Activated CD4-positive, alpha-beta memory T cell treated with anti-CD3 and anti-CD28 coated beads for 36 hours (primary cell): Measurements from ENCODE around the gene PAQR5. TPM values are rescaled to one million over a fixed set of nuclear protein-coding genes. Genes with fewer than 3 reads are reported as not detected.
"Not testable (repeated sequence)": the region's sequence is repeated elsewhere in the genome, so short reads cannot be mapped to it uniquely, and the experiment has no call there.

Experiments
- CTCF ChIA-PET: fragments of 350-600 bp; sonication (Branson Sonifier 250); formaldehyde crosslinking; loops from one replicate; lab custom pipeline; 2021; ENCODE audit warnings: antibody characterized with exemption, inconsistent platforms; lab: Charles Lee
- POLR2A ChIA-PET: fragments of 350-600 bp; sonication (Branson Sonifier 250); formaldehyde crosslinking; loops from one replicate; lab custom pipeline; 2021; ENCODE audit warnings: antibody characterized with exemption; lab: Charles Lee
- DNase-seq: peaks from one replicate; pipeline ENCODE4 v3.0.0-alpha.2; 2020
- H3K27ac Mint-ChIP-seq: one replicate; pipeline ENCODE4 v1.8.0; 2021; ENCODE audit warnings: mixed read lengths
- H3K27me3 Mint-ChIP-seq: one replicate; pipeline ENCODE4 v1.8.0; 2021; ENCODE audit warnings: mixed read lengths
- H3K36me3 Mint-ChIP-seq: one replicate; pipeline ENCODE4 v1.8.0; 2021; ENCODE audit warnings: mixed read lengths
- H3K4me1 Mint-ChIP-seq: one replicate; pipeline ENCODE4 v1.8.0; 2021; ENCODE audit warnings: low read depth, mixed read lengths
- H3K4me3 Mint-ChIP-seq: one replicate; pipeline ENCODE4 v1.8.0; 2021; ENCODE audit warnings: mild to moderate bottlenecking, mixed read lengths
- H3K9me3 Mint-ChIP-seq: one replicate; pipeline ENCODE4 v1.8.0; 2021; ENCODE audit warnings: mixed read lengths
- intact Hi-C: fragments of 100-400 bp; cut with micrococcal nuclease; formaldehyde crosslinking; loops from one replicate; pipeline ENCODE4 v1.15.1; 2023
- total RNA-seq, 2 experiments: library from RNA; stranded (reverse); gene quantifications; one replicate each; pipeline ENCODE4 v1.2.3, GENCODE V29; 2021

Gene PAQR5
- total RNA-seq, 2 experiments from 2014 or later: 0.10 to 0.15 TPM

DNA sequence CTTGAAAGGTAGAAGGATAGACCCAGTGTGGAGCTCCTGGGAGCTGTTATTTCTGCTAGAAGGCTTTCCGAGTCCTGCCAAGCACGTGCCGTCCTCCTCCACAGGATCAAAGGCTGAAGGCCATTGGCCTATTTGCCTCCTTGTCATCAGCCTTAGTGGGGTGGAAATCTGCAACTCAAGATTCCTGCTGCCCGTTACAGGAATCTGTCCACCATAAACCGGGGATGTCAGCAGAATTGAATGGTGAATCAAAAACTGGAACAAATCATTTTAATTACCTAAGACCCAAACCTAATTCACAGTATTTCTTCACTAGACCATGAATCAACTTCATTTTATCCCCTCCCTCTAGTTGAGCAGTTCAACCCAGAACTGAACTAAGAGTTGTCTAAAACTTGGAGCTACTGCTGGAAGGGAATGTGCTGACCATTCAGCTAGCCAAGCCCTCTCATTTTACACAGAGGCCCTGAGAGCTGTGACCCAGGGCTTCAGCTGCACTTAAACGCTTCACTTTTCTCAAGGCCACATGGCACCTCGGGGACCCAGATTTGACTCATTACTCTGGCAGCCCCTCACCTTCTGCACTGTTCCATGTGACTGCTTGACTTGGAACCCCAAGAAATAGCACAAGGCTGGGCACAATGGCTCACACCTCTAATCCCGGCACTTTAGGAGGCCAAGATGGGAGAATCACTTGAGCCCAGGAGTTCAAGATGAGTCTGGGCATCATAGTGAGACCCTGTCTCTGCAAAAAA is 78.7 kb downstream of the PAQR5 start:
- no peak overlapping the region for H3K4me3 Mint-ChIP-seq
- H3K27ac Mint-ChIP-seq: no peak overlapping the region
- ChIA-PET CTCF (no interaction called here), POLR2A (no interaction called here)
- H3K36me3 Mint-ChIP-seq: no peaks in the 10 kb centered on the region
- no peak for DNase-seq
- peaks cover 20% of the 10 kb centered on the region for H3K27me3 Mint-ChIP-seq
- intact Hi-C loops: no loop called here
- no peaks in the 10 kb centered on the region for H3K4me1 Mint-ChIP-seq
- no peaks in the 10 kb centered on the region for H3K9me3 Mint-ChIP-seq

GRCh38 chr15:69380100-69380725 is 81.5 kb downstream of the PAQR5 start:
- H3K4me3 Mint-ChIP-seq: no peak overlapping the region
- no peak overlapping the region for H3K27ac Mint-ChIP-seq
- no peak for DNase-seq
- no peaks in the 10 kb centered on the region for H3K4me1 Mint-ChIP-seq
- peaks cover 14% of the 10 kb centered on the region for H3K27me3 Mint-ChIP-seq
- no peaks in the 10 kb centered on the region for H3K36me3 Mint-ChIP-seq
- POLR2A ChIA-PET: no interaction called here
- H3K9me3 Mint-ChIP-seq: no peaks in the 10 kb centered on the region
- CTCF ChIA-PET: no interaction called here
- intact Hi-C loops: no loop called here

DNA sequence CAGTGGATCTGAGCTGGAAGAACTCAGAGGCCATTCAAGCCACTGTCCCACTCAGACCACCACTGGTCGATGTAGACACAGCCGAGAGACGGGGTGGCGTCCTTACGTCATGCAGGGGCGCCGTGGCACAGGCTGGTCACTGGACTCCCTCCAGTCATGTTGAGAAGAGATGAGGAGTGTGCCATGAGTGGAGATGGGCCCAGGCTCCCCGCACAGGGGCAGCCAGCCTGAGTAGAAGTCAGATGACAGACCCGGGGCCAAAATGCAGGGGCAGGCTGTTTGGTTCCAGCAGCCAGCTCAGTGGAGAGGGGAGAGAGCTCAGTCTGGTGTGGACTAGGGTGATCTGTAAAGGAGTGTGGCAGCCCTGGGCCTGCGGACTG is 82.0 kb downstream of the PAQR5 start:
- CTCF ChIA-PET: no interaction called here
- no peak for DNase-seq
- intact Hi-C loops: no loop called here
- H3K4me3 Mint-ChIP-seq: no peak overlapping the region
- no peaks in the 10 kb centered on the region for H3K9me3 Mint-ChIP-seq
- POLR2A ChIA-PET: no interaction called here
- H3K27me3 Mint-ChIP-seq: peaks cover 10% of the 10 kb centered on the region
- no peaks in the 10 kb centered on the region for H3K4me1 Mint-ChIP-seq
- no peaks in the 10 kb centered on the region for H3K36me3 Mint-ChIP-seq
- H3K27ac Mint-ChIP-seq: no peak overlapping the region

- H3K27ac Mint-ChIP-seq, H3K27me3 Mint-ChIP-seq, H3K4me1 Mint-ChIP-seq, POLR2A ChIA-PET, DNase-seq, intact Hi-C loops, H3K36me3 Mint-ChIP-seq, H3K9me3 Mint-ChIP-seq, H3K4me3 Mint-ChIP-seq: not testable (repeated sequence)
- CTCF ChIA-PET: interaction anchor here (0.5 to 0.7 kb wide), 2 partner anchors 13 to 426 kb away, joined by 3 read pairs; no protein-coding TSS in a partner anchor
Measured at GRCh38 chr15:69382176-69382575, 83.5 kb downstream of the PAQR5 start.

- DNase-seq, intact Hi-C loops, H3K4me3 Mint-ChIP-seq, H3K9me3 Mint-ChIP-seq, H3K36me3 Mint-ChIP-seq, H3K4me1 Mint-ChIP-seq, POLR2A ChIA-PET, H3K27me3 Mint-ChIP-seq, H3K27ac Mint-ChIP-seq: not testable (repeated sequence)
- CTCF ChIA-PET: interaction anchor here (1.4 kb wide), 1 partner anchor 11 kb away, joined by 6 read pairs; no protein-coding TSS in a partner anchor
Measured at GRCh38 chr15:69384066-69384465, 85.4 kb downstream of the PAQR5 start.

GRCh38 chr15:69384626-69385598 is 86.2 kb downstream of the PAQR5 start:
- CTCF ChIA-PET: interaction anchor here (0.6 to 1.4 kb wide), 2 partner anchors 10 to 102 kb away, joined by 3 to 6 read pairs; no protein-coding TSS in a partner anchor
- H3K27ac Mint-ChIP-seq: no peak overlapping the region
- H3K27me3 Mint-ChIP-seq: no peaks in the 10 kb centered on the region
- H3K4me1 Mint-ChIP-seq: no peaks in the 10 kb centered on the region
- H3K9me3 Mint-ChIP-seq: no peaks in the 10 kb centered on the region
- intact Hi-C loops: no loop called here
- H3K36me3 Mint-ChIP-seq: no peaks in the 10 kb centered on the region
- POLR2A ChIA-PET: no interaction called here
- no peak overlapping the region for H3K4me3 Mint-ChIP-seq
- no peak for DNase-seq

- H3K4me3 Mint-ChIP-seq: no peak overlapping the region
- H3K4me1 Mint-ChIP-seq: no peaks in the 10 kb centered on the region
- H3K27ac Mint-ChIP-seq: no peak overlapping the region
- no peaks in the 10 kb centered on the region for H3K36me3 Mint-ChIP-seq
- no peaks in the 10 kb centered on the region for H3K27me3 Mint-ChIP-seq
- ChIA-PET CTCF (interaction anchor here (0.6 kb wide), 1 partner anchor 101 kb away, joined by 3 read pairs; no protein-coding TSS in a partner anchor), POLR2A (no interaction called here)
- DNase-seq: no peak
- intact Hi-C loops: no loop called here
- no peaks in the 10 kb centered on the region for H3K9me3 Mint-ChIP-seq
Measured at GRCh38 chr15:69385831-69386230, 87.1 kb downstream of the PAQR5 start.

DNA sequence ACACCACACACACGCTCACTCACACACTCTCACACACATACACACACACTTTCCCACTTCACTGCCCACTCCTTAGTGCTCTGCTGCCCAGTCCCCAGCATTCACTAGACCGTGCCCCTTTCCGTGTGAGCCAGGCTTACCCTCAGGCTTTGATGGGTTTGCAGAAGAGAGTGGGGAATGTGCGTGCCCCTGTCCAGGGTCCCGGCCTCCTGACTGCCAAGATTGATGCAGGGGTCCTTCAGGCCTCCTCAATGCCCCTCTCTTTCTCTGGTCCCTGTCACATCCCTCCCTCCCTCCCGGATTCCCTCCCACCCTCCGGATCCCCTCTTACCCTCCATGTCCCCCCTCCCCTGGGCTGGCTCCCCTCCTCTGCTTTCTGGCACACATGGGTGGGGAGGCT is 87.6 kb downstream of the PAQR5 start:
- Mint-ChIP-seq H3K36me3 (no peaks in the 10 kb centered on the region), H3K27me3 (no peaks in the 10 kb centered on the region), H3K27ac (no peak overlapping the region), H3K9me3 (no peaks in the 10 kb centered on the region), H3K4me1 (no peaks in the 10 kb centered on the region), H3K4me3 (no peak overlapping the region)
- ChIA-PET CTCF (no interaction called here), POLR2A (no interaction called here)
- DNase-seq: no peak
- intact Hi-C loops: no loop called here

- H3K9me3 Mint-ChIP-seq: no peaks in the 10 kb centered on the region
- intact Hi-C loops: no loop called here
- no peak overlapping the region for H3K4me3 Mint-ChIP-seq
- H3K4me1 Mint-ChIP-seq: no peaks in the 10 kb centered on the region
- no peaks in the 10 kb centered on the region for H3K27me3 Mint-ChIP-seq
- no peak for DNase-seq
- no peak overlapping the region for H3K27ac Mint-ChIP-seq
- ChIA-PET POLR2A (no interaction called here), CTCF (interaction anchor here (1.2 kb wide), 1 partner anchor 329 kb away, joined by 5 read pairs; no protein-coding TSS in a partner anchor)
- no peaks in the 10 kb centered on the region for H3K36me3 Mint-ChIP-seq
Measured at GRCh38 chr15:69388260-69388705, 89.6 kb downstream of the PAQR5 start.

DNA sequence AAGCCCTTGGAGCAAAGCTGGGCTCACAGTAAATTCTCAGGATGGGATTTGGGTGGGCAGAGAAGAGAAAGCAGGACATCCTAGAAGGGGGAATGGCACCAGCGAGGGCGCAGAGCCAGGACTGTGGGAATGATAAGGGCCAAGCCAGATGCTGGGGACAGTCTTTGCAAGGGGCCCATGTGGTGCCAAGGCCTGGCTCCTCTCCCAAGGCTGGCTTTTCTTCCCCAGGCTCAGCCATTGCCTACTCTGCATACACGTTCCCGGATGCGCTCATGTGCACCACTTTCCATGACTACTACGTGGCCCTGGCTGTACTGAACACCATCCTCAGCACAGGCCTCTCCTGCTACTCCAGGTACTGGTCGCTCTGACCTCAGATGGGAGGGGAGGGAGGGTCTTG is 90.7 kb downstream of the PAQR5 start:
- Mint-ChIP-seq H3K4me1 (peaks cover under 1% of the 10 kb centered on the region), H3K27me3 (no peaks in the 10 kb centered on the region), H3K36me3 (no peaks in the 10 kb centered on the region), H3K9me3 (no peaks in the 10 kb centered on the region), H3K27ac (no peak overlapping the region), H3K4me3 (no peak overlapping the region)
- intact Hi-C loops: no loop called here
- CTCF ChIA-PET: interaction anchor here (0.6 to 1.2 kb wide), 2 partner anchors 25 to 330 kb away, joined by 3 to 5 read pairs; no protein-coding TSS in a partner anchor
- POLR2A ChIA-PET: no interaction called here
- no peak for DNase-seq

GRCh38 chr15:69390575-69390974 is 91.9 kb downstream of the PAQR5 start:
- no peak for DNase-seq
- Mint-ChIP-seq H3K27me3 (peaks cover under 1% of the 10 kb centered on the region), H3K4me3 (no peak overlapping the region), H3K27ac (no peak overlapping the region), H3K9me3 (no peaks in the 10 kb centered on the region), H3K4me1 (peaks cover 3% of the 10 kb centered on the region), H3K36me3 (no peaks in the 10 kb centered on the region)
- intact Hi-C loops: no loop called here
- CTCF ChIA-PET: interaction anchor here (1.2 kb wide), 1 partner anchor 331 kb away, joined by 5 read pairs; no protein-coding TSS in a partner anchor
- POLR2A ChIA-PET: interaction anchor here (0.6 kb wide), 1 partner anchor 11 kb away, joined by 3 read pairs; no protein-coding TSS in a partner anchor
